Islet of Langerhans (tissue), 1 donor: ENCODE results near the gene DDX28.
"Not testable (repeated sequence)": the region's sequence is repeated elsewhere in the genome, so short reads cannot be mapped to it uniquely, and the experiment has no call there.

Source experiments
- FAIRE-seq: peaks from one replicate; lab custom pipeline; 2011; peaks lifted over from hg19 to GRCh38; lab: Jason Lieb, UNC

The DDX28 gene

DNA sequence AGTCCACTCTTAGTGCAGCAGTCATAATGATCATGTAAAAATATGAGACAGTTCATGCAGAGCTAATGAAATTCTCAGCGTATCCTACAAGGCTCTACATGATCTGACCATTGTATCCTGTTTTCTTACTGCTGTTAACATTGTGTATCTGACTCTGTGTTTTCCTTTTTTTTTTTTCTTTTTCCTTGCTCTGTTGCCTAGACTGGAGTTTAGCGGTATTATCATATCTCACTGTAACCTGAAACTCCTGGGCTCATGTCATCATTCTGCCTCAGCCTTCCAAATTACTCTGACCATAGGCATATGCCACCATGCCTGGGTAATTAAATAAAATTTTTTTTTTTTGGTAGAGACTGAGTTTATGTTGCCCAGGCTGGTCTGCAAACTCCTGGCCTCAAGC lies 12.2 kb upstream of the DDX28 start:
- FAIRE-seq = no peak

GRCh38 chr16:68033101-68033500 lies 10.1 kb upstream of the DDX28 start:
- no peak for FAIRE-seq

GRCh38 chr16:68031951-68032350 lies 8.9 kb upstream of the DDX28 start:
- FAIRE-seq = no peak

DNA sequence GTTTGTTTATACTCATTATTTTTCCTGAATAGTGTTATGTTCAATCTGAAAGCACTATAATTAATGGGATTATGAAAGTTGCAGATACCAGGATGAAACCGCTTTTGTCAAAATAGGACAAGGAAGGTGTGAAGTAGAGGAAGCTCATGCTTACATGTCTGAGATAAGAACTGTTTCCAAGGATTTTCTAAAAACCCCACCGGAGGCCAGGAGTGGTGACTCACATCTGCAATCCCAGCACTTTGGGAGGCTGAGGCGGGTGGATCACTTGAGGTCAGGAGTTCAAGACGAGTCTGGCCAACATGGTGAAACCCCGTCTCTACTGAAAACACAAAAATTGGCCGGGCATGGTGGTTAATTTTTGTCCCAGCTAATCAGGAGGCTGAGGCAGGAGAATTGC lies 7.1 kb upstream of the DDX28 start:
- FAIRE-seq = not testable (repeated sequence)

DNA sequence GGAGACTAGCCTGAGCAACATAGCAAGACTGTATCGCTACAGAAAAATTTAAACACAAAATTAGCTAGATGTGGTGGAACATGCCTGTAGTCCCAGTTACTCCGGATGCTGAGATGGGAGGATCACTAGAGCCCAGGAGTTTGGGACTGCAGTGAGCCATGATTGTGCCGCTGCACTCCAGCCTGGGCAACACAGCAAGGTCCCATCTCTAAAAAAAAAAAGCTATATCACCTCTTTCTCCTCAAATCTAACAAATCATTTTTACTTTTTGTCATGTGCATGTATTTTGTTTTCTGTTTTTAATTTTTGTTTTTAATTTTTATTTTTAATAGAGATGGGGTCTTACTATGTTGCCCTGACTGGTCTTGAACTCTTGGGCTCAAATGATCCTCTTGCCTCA lies 6.0 kb upstream of the DDX28 start:
- no peak for FAIRE-seq

- FAIRE-seq = no peak
These were observed 729 bp downstream of the DDX28 start for GRCh38 chr16:68022278-68022727.

- FAIRE-seq = no peak
These were observed 1.5 kb downstream of the DDX28 start for GRCh38 chr16:68021490-68021889.

DNA sequence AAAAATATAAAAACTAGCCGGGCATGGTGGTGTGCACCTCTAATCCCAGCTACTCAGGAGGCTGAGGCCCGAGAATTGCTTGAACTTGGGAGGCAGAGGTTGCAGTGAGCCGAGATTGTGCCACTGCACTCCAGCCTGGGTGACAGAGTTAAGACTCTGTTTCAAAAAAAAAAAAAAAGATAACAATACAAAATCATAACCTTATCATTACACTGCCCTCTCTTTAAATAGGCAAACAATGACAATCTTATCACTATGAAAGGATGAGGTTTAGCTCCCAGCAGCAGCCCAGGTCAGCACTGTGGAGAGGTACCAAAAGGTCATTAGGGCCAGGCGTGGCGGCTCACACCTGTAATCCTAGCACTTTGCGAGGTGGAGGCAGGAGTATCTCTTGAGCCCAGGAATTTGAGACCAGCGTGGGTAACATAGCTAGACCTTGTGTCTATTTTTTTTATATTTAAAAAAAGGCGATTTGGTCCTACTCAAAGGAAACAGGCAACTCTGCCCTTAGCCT lies 3.8 kb downstream of the DDX28 start:
- FAIRE-seq = no peak

DNA sequence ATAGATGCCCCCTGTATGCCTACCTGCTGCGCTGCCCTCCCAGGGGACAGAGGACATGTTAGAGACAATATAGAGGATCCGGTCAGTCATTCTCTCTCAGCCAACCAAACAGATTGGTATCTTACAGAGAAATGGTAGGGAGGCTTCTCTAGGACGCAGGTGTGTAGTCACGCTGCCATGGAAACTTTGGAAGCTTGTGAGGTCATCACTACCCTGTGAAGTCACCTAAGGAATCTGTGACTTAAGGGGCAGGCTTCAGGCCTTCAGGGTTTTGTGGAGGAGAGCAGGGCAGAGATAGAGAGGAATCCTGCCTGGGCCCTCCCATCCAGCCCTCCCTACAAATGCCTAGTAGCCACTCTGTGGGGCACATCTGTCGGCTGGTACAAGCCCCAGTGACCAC lies 7.4 kb downstream of the DDX28 start, which contains the start of gene DPEP2NB:
DPEP2NB (minus strand) TSS at position 231 of the 400 bp plus-strand sequence; CDS start at position 90, 141 bp downstream.
- no peak for FAIRE-seq

DNA sequence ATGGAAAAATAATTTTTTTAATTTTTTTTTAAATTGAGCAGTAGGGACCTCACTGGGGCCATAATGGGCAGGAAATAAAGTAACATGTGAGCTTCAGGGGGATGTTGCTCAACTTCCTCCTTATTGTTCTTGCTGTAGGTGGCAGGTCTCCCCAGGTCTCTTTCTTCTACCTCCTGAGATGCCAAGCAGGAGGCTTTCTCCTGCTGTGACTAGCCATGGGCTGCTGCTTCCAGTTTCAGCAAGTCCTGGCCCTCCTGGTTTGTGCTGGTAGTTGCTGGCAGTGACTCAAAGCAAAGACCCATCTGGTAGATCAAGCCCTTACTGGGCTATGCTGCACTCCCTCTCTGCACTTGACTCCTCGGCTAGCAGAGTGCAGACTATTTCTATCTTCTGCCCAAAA lies 9.6 kb downstream of the DDX28 start:
- no peak for FAIRE-seq

GRCh38 chr16:68009872-68010271 lies 13.2 kb downstream of the DDX28 start:
- FAIRE-seq = not testable (repeated sequence)

DNA sequence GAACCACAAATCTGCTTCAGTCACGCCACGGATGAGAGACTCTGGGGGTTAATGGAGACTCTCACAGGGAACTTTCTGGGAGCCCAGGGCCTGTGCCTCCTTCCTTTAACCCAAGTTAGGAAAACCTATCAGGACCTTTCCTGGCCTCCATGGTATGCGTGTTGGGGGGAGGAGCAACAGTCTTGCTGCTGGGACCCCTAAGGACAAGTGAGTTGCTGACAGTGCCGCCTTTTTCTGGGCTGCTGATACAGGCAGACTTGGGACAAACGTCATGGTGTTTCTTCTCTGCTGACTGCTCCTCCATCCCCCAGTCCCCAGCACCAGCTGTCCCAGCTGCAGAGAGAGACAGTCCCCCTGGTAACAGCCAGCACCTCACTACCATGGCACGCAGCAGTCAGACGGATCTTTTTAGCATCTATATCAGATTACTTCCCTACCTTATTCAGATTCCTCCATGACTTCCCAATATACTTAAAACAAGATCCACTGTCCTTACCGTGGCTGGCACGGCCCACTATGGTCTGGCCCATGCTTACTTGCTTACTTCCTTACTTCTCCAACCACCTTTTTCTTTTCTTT lies 13.8 kb downstream of the DDX28 start:
- no peak for FAIRE-seq

- no peak for FAIRE-seq
These were observed 17.2 kb downstream of the DDX28 start for GRCh38 chr16:68005786-68006286.

- no peak for FAIRE-seq
These were observed 17.8 kb downstream of the DDX28 start for GRCh38 chr16:68005211-68005610.

GRCh38 chr16:68003031-68003430 lies 20.0 kb downstream of the DDX28 start:
- FAIRE-seq = no peak

GRCh38 chr16:68000450-68000849 lies 22.6 kb downstream of the DDX28 start:
- no peak for FAIRE-seq

DNA sequence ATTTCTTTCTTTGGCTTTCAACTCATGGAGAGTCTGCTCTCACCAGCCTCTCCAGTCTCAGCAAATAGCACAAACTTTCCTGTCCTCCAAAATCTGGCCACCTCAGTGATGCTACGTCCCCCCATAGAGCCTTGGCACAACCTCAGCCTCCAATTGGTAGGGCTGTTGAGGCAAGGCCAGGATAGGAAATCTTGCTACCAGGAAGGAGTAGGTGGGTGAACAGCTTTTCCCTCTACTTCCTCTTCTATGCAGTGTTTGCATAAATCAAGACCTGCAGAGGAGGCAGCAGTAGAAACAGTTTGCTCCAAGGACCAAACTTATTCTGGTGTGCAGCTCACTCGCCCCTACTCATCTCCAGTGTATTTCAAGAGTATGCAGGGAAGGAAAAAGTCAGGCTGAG lies 23.0 kb downstream of the DDX28 start:
- FAIRE-seq = no peak

DNA sequence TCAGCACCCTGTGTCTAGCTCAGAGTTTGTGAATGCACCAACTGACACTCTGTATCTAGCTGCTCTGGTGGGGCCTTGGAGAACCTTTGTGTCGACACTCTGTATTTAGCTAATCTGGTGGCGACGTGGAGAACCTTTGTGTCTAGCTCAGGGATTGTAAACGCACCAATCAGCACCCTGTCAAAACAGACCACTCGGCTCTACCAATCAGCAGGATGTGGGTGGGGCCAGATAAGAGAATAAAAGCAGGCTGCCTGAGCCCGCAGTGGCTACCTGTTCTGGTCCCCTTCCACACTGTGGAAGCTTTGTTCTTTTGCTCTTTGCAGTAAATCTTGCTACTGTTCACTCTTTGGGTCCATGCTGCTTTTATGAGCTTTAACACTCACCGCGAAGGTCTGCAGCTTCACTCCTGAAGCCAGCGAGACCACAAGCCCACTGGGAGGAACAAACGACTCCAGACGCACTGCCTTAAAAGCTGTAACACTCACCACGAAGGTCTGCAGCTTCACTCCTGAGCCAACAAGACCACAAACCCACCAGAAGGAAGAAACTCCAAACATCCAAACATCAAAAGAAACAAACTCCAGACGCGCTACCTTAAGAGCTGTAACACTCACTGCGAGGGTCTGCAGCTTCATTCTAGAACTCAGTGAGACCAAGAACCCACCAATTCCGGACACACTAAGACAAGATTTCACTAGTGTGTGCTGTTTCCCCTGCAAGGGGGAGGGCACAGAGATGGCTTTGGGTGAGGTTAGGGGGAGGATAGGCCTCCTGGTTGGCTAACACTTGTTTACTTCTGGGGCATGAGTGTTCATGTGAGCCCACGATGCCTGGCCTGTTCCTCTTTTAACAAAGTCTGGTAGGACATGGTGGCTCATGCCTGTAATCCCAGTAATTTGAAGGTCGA lies 24.0 kb downstream of the DDX28 start, which contains the start of gene DPEP2:
DPEP2 (minus strand) TSS at position 706 of the 910 bp plus-strand sequence. CDS start 6,272 bp downstream, outside the sequence.
- FAIRE-seq = not testable (repeated sequence)

DNA sequence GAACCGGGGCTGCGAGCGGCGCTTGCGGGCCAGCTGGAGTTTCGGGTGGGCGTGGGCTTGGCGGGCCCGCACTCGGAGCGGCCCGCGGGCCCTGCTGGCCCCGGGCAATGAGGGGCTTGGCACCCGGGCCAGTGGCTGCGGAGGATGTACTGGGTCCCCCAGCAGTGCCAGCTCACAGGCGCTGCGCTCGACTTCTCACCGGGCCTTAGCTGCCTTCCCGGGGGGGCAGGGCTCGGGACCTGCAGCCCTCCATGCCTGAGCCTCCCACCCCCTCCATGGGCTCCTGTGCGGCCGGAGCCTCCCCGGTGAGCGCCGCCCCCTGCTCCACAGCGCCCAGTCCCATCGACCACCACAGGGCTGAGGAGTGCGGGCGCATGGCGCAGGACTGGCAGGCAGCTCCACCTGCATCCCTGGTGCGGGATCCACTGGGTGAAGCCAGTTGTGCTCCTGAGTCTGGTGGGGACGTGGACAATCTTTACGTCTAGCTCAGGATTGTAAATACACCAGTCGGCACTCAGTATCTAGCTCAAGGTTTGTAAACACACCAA lies 24.7 kb downstream of the DDX28 start:
- FAIRE-seq = not testable (repeated sequence)

DNA sequence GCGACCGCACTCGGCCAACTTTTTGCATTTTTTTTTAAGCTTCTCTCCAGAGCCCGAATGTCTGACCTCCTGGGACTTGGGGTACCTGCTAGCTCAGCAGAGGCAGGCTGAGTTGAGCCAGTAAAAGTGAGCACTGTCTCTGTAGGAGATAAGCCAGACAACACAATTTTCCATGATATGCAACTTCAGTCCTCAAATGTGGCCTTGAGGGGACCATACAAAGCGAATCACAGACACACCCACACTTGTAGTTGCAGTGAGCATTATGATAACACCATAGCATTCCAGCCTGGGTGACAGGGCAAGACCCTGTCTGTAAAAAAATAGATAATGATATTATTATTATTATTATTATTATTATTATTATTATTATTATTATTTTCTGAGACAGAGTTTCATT lies 26.4 kb downstream of the DDX28 start:
- FAIRE-seq = no peak

- no peak for FAIRE-seq
These were observed 27.6 kb downstream of the DDX28 start for GRCh38 chr16:67995423-67995822.

DNA sequence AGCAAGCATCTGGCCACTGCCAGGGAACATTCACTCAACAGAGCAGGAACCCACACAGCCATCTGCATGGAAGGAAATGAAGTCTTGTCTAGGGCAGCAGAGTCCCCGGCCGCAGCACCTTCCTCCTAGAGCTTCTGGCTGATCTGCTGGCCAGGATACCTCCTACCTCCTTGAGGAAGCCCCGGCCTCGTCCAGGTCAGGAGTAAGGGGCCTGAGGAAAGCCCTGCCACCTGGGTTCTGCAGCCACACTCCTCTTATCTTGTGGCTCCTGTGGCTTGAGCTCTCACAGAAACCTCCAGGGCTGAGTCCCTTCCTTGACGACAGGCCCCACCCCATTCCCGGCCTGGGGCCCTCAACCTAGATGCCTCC lies 29.0 kb downstream of the DDX28 start:
- FAIRE-seq = not testable (repeated sequence)
